HepG2 (cell line): ENCODE data around the gene EMC9. TPM values are rescaled to one million over a fixed set of nuclear protein-coding genes. Genes with fewer than 3 reads are reported as not detected.

ENCODE experiments used
- AHR ChIP-seq: IDR thresholded peaks from 2 replicates; pipeline ENCODE4 v1.6.1; 2018; ENCODE audit warnings: missing genetic modification reagents, missing compliant biosample characterization
- ARID5B ChIP-seq: IDR thresholded peaks from 2 replicates; pipeline ENCODE4 v1.4.0; 2020; ENCODE audit warnings: mild to moderate bottlenecking, missing genetic modification reagents
- ATF2 ChIP-seq: sonication (generic); formaldehyde crosslinking; IDR thresholded peaks from 2 replicates; pipeline ENCODE4 v1.4.0; 2020; ENCODE audit warnings: missing genetic modification reagents
- ATF7-NPFF ChIP-seq: sonication (generic); formaldehyde crosslinking; IDR thresholded peaks from 2 replicates; pipeline ENCODE4 v1.8.1; 2023; ENCODE audit warnings: mild to moderate bottlenecking, low read depth, missing genetic modification reagents, moderate library complexity
- DMTF1 ChIP-seq: sonication (generic); formaldehyde crosslinking; IDR thresholded peaks from 2 replicates; pipeline ENCODE4 v1.4.0; 2020; ENCODE audit warnings: mild to moderate bottlenecking, missing genetic modification reagents
- E2F5 ChIP-seq: sonication (generic); formaldehyde crosslinking; conservative IDR thresholded peaks from 2 replicates; pipeline ENCODE4 v1.4.0; 2020; ENCODE audit warnings: missing genetic modification reagents
- GMEB2 ChIP-seq: IDR thresholded peaks from 2 replicates; pipeline ENCODE4 v1.6.1; 2016; ENCODE audit warnings: missing biosample characterization, missing genetic modification reagents, low read depth
- MAF1 ChIP-seq: sonication (generic); formaldehyde crosslinking; IDR thresholded peaks from 2 replicates; pipeline ENCODE4 v1.5.0; 2020; ENCODE audit warnings: missing genetic modification reagents, borderline replicate concordance
- MTF1 ChIP-seq: sonication (generic); formaldehyde crosslinking; IDR thresholded peaks from 2 replicates; pipeline ENCODE4 v1.5.0; 2020; ENCODE audit warnings: missing genetic modification reagents
- NCOA1 ChIP-seq: sonication (generic); formaldehyde crosslinking; IDR thresholded peaks from 2 replicates; pipeline ENCODE4 v1.9.0; 2021; ENCODE audit warnings: missing genetic modification reagents
- NR2F1 ChIP-seq, 2 experiments: fragments of 450-650 bp in 1 of 2; formaldehyde crosslinking in 1 of 2; IDR thresholded peaks; 2 replicates each; pipeline versions ENCODE4 v1.5.0 to v1.6.1; 2016 to 2020; ENCODE audit warnings: mild to moderate bottlenecking in 1 of 2, missing compliant biosample characterization in 1 of 2, missing genetic modification reagents in 1 of 2, moderate library complexity in 1 of 2
- NR2F2 ChIP-seq: IDR thresholded peaks from 2 replicates; pipeline ENCODE4 v1.6.1; 2012; ENCODE audit warnings: low read depth, inconsistent platforms, borderline replicate concordance
- SMAD1 ChIP-seq: sonication (generic); formaldehyde crosslinking; IDR thresholded peaks from 2 replicates; pipeline ENCODE4 v1.4.0; 2020; ENCODE audit warnings: missing genetic modification reagents, low read depth, mild to moderate bottlenecking, borderline replicate concordance
- SMAD3 ChIP-seq: sonication (generic); formaldehyde crosslinking; IDR thresholded peaks from 2 replicates; pipeline ENCODE4 v1.4.0; 2020; ENCODE audit warnings: missing genetic modification reagents
- SP5 ChIP-seq: IDR thresholded peaks from 2 replicates; pipeline ENCODE4 v1.6.1; 2016; ENCODE audit warnings: low read depth, borderline replicate concordance
- ZMYM3 ChIP-seq: sonication (generic); formaldehyde crosslinking; IDR thresholded peaks from 2 replicates; pipeline ENCODE4 v1.5.1; 2020; ENCODE audit warnings: mild to moderate bottlenecking, missing genetic modification reagents
- ZNF331 ChIP-seq: sonication (generic); formaldehyde crosslinking; IDR thresholded peaks from 2 replicates; pipeline ENCODE4 v1.4.0; 2020; ENCODE audit warnings: missing genetic modification reagents
- ZNF629 ChIP-seq: sonication (generic); formaldehyde crosslinking; conservative IDR thresholded peaks from 2 replicates; pipeline ENCODE4 v1.5.0; 2020; ENCODE audit warnings: missing genetic modification reagents
- ZSCAN20 ChIP-seq: sonication (generic); formaldehyde crosslinking; IDR thresholded peaks from 2 replicates; pipeline ENCODE4 v1.4.0; 2020; ENCODE audit warnings: missing genetic modification reagents, mild to moderate bottlenecking, borderline replicate concordance
- polyA plus RNA-seq, 8 experiments: library from polyadenylated mRNA; depleted of rRNA in 3 of 8; stranded (reverse) in 7 of 8; unstranded in 1 of 8; fragments of >200 nt; fragmentation: Illumina TruSeq in 4 of 8; extraction: Trizol in 4 of 8; gene quantifications; 2 replicates each; pipeline versions ENCODE4 v1.2.1 to v1.2.3, GENCODE V29; 2011 to 2016; ENCODE audit warnings: low read depth in 4 of 8, missing spikeins in 1 of 8, mixed read lengths in 1 of 8; ENCODE audit not compliant: insufficient read depth in 1 of 8
- total RNA-seq, 5 experiments: library from RNA; depleted of rRNA; stranded (reverse); fragments of >200 nt; fragmentation: Illumina TruSeq; extraction: Trizol; gene quantifications; 2 replicates each; pipeline ENCODE4 v1.2.3, GENCODE V29; 2016; ENCODE audit warnings: low read depth in 1 of 5

Gene EMC9
- total and polyA plus RNA-seq, 2 of the 13 experiments (the other 11 are each of a cell fraction or from before 2014, with no cell fraction given), result 60.5 to 78.7 TPM

GRCh38 chr14:24095271-24096068, 45.9 kb downstream of the EMC9 start (continued):
- TF ChIP-seq DMTF1 (CRISPR knock-in tag), result peak; percentile 77; the same call in 1 of the 2 replicates
- peak; percentile 92 for TF ChIP-seq ZMYM3 (CRISPR knock-in tag)
- TF ChIP-seq MTF1 (CRISPR knock-in tag), result no peak; the same call in 1 of the 2 replicates
- TF ChIP-seq SP5 (CRISPR knock-in tag), result peak; percentile 89
- no peak for TF ChIP-seq NCOA1 (CRISPR knock-in tag)
- peak; percentile 2; the same call in 1 of the 2 replicates for TF ChIP-seq MAF1 (CRISPR knock-in tag)
- TF ChIP-seq ATF7-NPFF (CRISPR knock-in tag), result peak; percentile 99
- peak; percentile 2; the same call in 1 of the 2 replicates for TF ChIP-seq ZNF629 (CRISPR knock-in tag)
- TF ChIP-seq GMEB2 (CRISPR knock-in tag), result no peak; the same call in 1 of the 2 replicates
- no peak; the same call in 1 of the 2 replicates for TF ChIP-seq ZSCAN20 (CRISPR knock-in tag)
- peak; percentile 99 for TF ChIP-seq SMAD3 (CRISPR knock-in tag)
- peak; percentile 99 for TF ChIP-seq AHR (CRISPR knock-in tag)
- TF ChIP-seq E2F5 (CRISPR knock-in tag), result no peak; the same call in 1 of the 2 replicates
- TF ChIP-seq NR2F2, result no peak
- peak; percentile 98; the same call in 1 of the 2 replicates for TF ChIP-seq SMAD1
- TF ChIP-seq NR2F1 (CRISPR knock-in tag; IDR thresholded peaks at IDR 0.05), result peak; percentile 90 to 92
- TF ChIP-seq ZNF331 (CRISPR knock-in tag), result peak; percentile 97
- TF ChIP-seq ARID5B (CRISPR knock-in tag), result peak; percentile 92
- TF ChIP-seq ATF2 (CRISPR knock-in tag), result peak; percentile 96
